HG03045 (cell line): ENCODE results near the gene ARID5B.

Experiments
- ATAC-seq: cut with Tn5 transposase; IDR thresholded peaks from one replicate; pipeline ENCODE4 v1.9.1; 2021; ENCODE audit warnings: mild to moderate bottlenecking, moderate library complexity; ENCODE audit not compliant: unreplicated experiment

The ARID5B gene

GRCh38 chr10:62092301-62093030 is 191.0 kb downstream of the ARID5B start:
- no peak for ATAC-seq

DNA sequence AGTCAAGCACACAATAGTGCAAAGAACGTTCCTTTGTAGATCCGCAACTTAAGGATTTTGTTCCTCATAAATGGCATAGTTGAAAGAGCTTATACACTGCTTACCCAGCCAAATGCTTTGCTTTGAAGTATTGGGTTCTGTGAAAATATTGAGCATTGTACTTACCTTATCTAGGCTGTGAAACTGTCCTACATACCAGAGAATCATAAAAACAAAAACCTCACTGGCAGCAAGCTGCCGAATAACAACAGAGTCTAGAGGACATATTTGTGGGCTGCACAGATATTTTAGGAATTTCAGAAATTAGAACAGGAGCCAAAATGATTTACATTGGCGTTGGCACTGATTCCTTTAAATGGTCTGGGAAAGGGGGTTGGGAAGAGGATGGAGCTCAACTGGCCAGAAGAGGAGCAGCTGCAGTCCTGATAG is 192.4 kb downstream of the ARID5B start:
- ATAC-seq, result no peak

DNA sequence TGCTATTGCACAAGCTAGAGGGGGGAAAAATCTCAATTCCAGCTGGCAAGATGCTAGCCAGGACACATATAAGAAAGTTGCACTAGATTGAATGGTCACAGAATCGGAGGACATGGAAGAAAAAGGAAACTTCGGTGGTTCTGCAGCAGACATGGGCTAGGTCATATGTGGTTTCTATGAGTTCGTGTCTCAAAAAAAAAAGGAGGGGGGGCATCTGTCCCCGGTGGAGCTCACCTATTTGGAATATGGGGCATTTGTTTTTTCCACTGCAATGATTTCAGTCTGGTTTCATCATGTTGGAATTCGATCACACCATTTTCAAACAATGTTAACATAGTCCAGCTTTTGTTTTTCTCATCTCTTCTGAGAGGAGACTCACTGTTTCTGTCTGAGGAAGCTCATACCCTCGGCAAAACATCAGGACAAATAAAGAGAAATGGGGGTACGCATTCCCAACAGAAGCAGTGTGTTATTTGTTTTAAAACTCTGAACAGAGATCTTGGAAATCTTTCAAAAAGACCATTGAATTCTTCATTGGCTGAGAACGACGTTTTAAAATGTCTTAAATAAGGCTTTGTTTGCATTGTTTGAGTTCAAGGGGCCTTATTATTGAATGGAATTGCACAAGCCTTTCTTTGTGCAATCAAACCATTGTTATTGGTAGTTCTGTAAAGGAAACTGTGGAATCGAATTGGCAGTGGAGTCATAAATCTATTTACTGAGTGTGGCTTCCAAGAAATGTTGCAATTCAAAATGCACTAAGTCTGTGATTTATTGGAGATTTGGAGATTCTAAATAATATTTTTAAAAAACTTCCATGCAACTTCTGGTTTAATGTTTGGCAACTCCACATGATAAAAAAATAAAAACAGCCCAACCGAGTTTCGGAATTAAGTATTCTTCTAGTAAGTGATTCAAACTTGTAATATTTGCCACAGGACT is 194.0 kb downstream of the ARID5B start:
- no peak for ATAC-seq

DNA sequence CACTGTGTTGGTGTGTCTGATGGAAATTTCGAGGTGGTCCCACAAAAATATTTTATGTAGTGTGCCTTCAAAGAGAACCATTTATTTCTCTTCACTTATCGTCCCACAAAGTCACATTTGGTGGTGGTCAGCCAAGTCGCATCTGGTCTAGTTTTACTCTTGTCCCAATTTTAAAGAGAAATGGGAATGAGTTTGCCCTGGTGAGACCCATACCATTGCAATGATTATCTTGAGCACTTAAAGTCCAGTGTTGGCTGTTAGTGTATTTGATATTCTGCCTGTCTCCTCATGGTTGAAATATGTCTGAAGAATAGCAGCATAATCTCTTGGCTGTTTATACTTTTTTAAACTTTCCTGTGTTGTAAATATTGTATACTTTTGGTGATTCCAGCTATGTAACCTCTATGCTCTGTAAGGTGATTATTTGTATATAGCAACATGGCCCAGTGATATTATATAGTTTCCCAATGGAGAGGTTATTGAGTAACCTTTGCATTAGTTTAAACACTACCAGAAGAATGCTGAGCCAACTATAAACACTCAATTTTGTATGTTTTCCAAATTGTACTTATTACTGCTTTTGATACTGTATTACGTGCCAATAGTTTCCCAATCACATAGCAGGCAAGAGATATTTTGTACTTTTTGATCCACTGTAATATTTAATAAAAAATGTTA is 194.9 kb downstream of the ARID5B start:
- no peak for ATAC-seq

GRCh38 chr10:62098278-62099121 is 197.0 kb downstream of the ARID5B start:
- no peak for ATAC-seq

DNA sequence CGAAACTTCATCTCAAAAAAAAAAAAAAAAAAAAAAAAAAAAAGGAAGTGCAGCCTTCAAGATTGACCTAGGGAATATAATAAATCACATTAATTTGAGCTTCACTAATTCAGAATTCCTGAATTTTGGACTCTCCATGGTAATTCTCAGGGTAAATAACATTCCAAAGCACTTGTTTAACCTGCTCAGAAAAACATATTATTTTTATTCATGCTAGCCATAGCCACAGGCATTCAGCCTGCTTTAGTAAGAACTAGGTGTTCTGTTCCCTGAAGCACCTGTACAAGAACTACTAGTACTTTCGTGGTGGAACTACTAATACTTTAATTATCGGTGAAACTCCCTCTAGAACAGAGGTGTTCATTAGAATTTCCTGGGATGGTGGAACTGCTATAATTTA is 197.8 kb downstream of the ARID5B start:
- no peak for ATAC-seq

- ATAC-seq, result no peak
Observed at GRCh38 chr10:62103857-62104256, 202.4 kb downstream of the ARID5B start.

GRCh38 chr10:62106929-62107519 is 205.5 kb downstream of the ARID5B start:
- no peak for ATAC-seq

GRCh38 chr10:62108759-62109586 is 207.5 kb downstream of the ARID5B start:
- ATAC-seq, result no peak

DNA sequence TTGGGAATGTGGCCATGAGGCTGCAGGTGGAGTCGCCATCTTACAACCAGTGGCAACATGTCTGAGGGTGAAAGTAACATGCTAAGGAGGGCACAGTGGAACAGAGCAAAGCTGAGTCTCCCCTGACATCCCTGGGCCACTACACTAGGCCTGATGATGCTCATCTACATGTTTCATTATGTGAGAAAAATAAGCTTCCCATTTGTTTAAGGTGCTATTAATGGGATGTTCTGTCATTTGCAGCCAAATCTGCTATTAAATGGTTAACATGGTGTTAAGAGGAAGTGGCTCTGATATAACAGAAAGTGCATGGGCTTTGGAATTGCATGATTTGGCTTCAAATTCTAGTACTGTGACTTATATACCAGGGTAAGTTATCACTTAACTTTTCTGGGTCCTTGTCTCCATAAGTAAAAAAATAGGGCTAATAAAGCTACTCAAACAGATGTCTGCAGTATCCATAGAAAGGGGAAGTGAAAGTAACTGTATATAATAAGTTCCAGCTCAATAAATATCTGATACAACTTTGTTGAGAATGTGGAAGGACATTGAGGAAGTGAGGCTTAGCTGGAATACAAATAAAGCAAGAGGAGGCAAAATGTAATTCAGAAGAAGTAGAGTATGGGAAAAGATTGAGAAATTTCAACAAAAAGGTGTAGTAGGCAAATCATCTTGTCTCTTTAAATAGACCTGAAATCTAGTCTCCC is 208.2 kb downstream of the ARID5B start:
- peak; percentile 54 for ATAC-seq

GRCh38 chr10:62112300-62112699 is 210.8 kb downstream of the ARID5B start:
- ATAC-seq, result no peak

GRCh38 chr10:62112963-62113362 is 211.5 kb downstream of the ARID5B start:
- no peak for ATAC-seq

GRCh38 chr10:62113680-62114079 is 212.2 kb downstream of the ARID5B start:
- no peak for ATAC-seq

GRCh38 chr10:62115321-62115720 is 213.8 kb downstream of the ARID5B start:
- no peak for ATAC-seq

DNA sequence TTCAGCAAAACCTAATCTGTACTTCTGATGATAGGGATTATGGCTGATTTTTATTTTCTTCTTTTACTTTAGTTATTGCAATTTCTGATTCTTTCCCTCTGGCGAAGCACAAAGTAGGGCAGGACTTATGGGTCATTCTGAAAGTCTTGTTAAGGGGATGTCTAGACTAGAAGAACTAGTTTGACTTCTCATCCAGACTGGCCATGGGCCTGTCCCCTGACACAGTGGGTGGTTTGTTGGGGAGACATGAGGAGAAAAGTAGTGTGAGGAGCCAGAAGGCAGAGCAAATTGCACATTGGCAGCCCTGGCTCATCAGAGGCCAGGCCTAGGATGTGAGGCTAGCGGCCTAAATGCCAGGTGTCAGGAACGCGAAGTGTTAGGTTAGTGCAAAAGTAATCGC is 214.3 kb downstream of the ARID5B start:
- no peak for ATAC-seq

DNA sequence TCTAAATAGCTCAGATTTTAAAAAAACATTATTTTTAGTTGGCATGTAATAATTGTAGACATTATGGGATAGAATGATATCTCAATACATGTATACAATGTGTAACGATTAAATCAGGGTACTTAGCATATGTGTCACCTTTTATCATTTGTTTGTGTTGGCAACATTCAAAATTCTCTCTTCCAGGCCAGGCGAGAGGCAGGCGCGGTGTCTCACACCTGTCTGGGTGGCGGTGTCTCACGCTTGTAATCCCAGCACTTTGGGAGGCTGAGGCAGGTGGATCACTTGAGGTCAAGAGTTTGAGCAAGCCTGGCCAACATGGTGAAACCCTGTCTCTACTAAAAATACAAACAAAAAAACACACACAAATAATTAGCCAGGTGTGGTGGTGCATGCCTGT is 215.4 kb downstream of the ARID5B start:
- ATAC-seq, result no peak

DNA sequence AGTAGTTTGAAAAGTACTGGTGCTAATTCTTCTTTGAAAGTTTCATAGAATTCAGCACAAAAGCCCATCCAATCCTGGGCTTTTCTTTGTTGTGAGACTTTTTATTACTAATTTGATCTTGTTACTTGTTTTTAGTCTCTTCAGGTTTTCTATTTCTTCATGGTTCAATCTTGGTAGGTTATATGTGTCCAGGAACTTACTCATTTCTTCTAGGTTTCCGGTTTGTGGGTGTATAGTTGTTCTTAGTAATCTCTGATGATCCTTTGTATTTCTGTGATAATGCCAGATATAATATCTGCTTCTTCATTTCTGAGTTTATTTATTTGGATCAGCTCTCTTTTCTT is 219.7 kb downstream of the ARID5B start:
- ATAC-seq, result no peak

DNA sequence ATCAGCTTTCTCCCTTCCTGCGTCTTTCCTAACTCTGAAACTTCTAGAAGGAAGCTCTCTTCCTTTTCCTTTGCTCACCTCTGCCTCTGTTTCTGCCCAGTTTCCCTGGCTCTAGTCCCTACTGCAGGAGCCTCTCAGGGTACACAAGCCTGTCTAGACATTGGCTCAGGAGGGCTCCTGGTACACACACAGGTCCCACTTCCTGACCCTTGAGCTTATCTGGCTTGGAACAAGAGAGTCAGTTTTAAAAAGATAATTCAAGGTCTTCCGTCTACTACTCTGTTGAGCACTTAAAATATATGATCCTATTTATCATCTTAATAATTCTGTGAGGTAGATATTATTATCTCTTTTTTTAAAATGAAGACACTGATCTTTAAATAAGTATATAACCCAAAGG is 226.5 kb downstream of the ARID5B start:
- ATAC-seq, result no peak

- ATAC-seq, result no peak
Observed at GRCh38 chr10:62130948-62131347, 229.4 kb downstream of the ARID5B start.
